HepG2 (cell line): Measurements from ENCODE around the gene MSI2. TPM values are rescaled to one million over a fixed set of nuclear protein-coding genes. Genes with fewer than 3 reads are reported as not detected.

ENCODE experiments used
- ATAC-seq: fragments of 200-7000 bp; cut with Tn5 transposase; 3 replicates; pipeline ENCODE4 v1.9.1; 2020; ENCODE audit warnings: mild to moderate bottlenecking, moderate library complexity
- BruUV-seq: library from RNA; stranded (reverse); fragments of 400-500 nt; replicated peaks from 2 replicates; lab custom pipeline; 2021; lab: Mats Ljungman, UMichigan
- CTCF ChIA-PET: fragments of 300-600 bp; formaldehyde crosslinking; extraction: SDS; loops from one replicate; lab custom pipeline; 2021; ENCODE audit warnings: low total read pairs, inconsistent platforms, low intra/inter-chr PET ratio; lab: Yijun Ruan, JAX
- POLR2A ChIA-PET: fragments of 350-600 bp; sonication (Branson Sonifier 250); formaldehyde crosslinking; loops from one replicate; lab custom pipeline; 2020; ENCODE audit warnings: antibody characterized with exemption, inconsistent platforms; lab: Yijun Ruan, JAX
- DNase-seq: peaks from one replicate; pipeline ENCODE4 v3.0.0-alpha.2; 2015; ENCODE audit warnings: low spot score
- FAIRE-seq: peaks from 3 replicates; lab custom pipeline; 2011; peaks lifted over from hg19 to GRCh38; lab: Jason Lieb, UNC
- H2AFZ ChIP-seq: one replicate; pipeline ENCODE4 v1.6.1; 2011; ENCODE audit warnings: low read length, inconsistent platforms
- H3K27ac ChIP-seq: fragments of 300-600 bp; 3 replicates; pipeline ENCODE4 v1.8.0; 2011; ENCODE audit warnings: mixed run types, mild to moderate bottlenecking, mixed read lengths, low read length, inconsistent platforms; ENCODE audit not compliant: insufficient read depth; ENCODE audit errors: extremely low read length
- H3K27me3 ChIP-seq, 2 experiments: fragments of 200-600 bp in 1 of 2; 2 replicates in 1 of 2; 3 replicates in 1 of 2; pipeline versions ENCODE4 v1.6.0 to v1.8.0; 2011; ENCODE audit warnings: low read length in 2 of 2, mild to moderate bottlenecking in 2 of 2, moderate library complexity in 2 of 2, inconsistent platforms in 1 of 2; ENCODE audit not compliant: insufficient read depth in 2 of 2, control insufficient read depth in 1 of 2
- H3K36me3 ChIP-seq, 2 experiments: fragments of 200-600 bp in 1 of 2; replicated peaks in 1 of 2; 2 replicates in 1 of 2; 3 replicates in 1 of 2; pipeline versions ENCODE4 v1.5.1 to v1.8.0; 2011; ENCODE audit warnings: low read length in 2 of 2, inconsistent platforms in 1 of 2; ENCODE audit not compliant: insufficient read depth in 2 of 2, control insufficient read depth in 1 of 2
- H3K4me1 ChIP-seq: 2 replicates; pipeline ENCODE4 v1.5.1; 2012; ENCODE audit warnings: low read length, inconsistent platforms; ENCODE audit not compliant: insufficient read depth
- H3K4me2 ChIP-seq: 2 replicates; pipeline ENCODE4 v1.6.0; 2011; ENCODE audit warnings: low read depth, low read length, inconsistent platforms
- H3K4me3 ChIP-seq, 3 experiments: fragments of 200-600 bp in 1 of 3; sonication (generic), shearing (Covaris generic) in 1 of 3; replicated peaks in 1 of 3; 2 replicates each; pipeline ENCODE4 v1.5.1; 2011 to 2016; ENCODE audit warnings: low read length in 3 of 3, inconsistent platforms in 2 of 3, low read depth in 2 of 3, mild to moderate bottlenecking in 2 of 3, control low read depth in 1 of 3, mixed read lengths in 1 of 3; ENCODE audit not compliant: insufficient read depth in 1 of 3
- H3K79me2 ChIP-seq: one replicate; pipeline ENCODE4 v1.6.1; 2011; ENCODE audit warnings: low read length, inconsistent platforms; ENCODE audit not compliant: insufficient read depth
- H3K9ac ChIP-seq: 2 replicates; pipeline ENCODE4 v1.6.0; 2011; ENCODE audit warnings: mild to moderate bottlenecking, low read depth, low read length, inconsistent platforms; ENCODE audit not compliant: insufficient read depth
- H3K9me3 ChIP-seq: 2 replicates; pipeline ENCODE4 v1.5.1; 2012; ENCODE audit warnings: mild to moderate bottlenecking, low read length
- H4K20me1 ChIP-seq: 2 replicates; pipeline ENCODE4 v1.6.0; 2011; ENCODE audit warnings: inconsistent platforms, mild to moderate bottlenecking, low read length, moderate library complexity; ENCODE audit not compliant: insufficient read depth
- BORCS8-MEF2B ChIP-seq: sonication (generic); formaldehyde crosslinking; IDR thresholded peaks from 2 replicates; pipeline ENCODE4 v1.8.0; 2022; ENCODE audit warnings: mild to moderate bottlenecking, missing genetic modification reagents
- CREB1 ChIP-seq, 2 experiments: fragments of 450-650 bp in 1 of 2; IDR thresholded peaks; 2 replicates each; pipeline ENCODE4 v1.6.1; 2016 to 2017; ENCODE audit warnings: control low read depth in 1 of 2, mild to moderate bottlenecking in 1 of 2, missing compliant biosample characterization in 1 of 2, missing genetic modification characterization in 1 of 2
- HCFC1 ChIP-seq: fragments of 150-350 bp; IDR thresholded peaks from 2 replicates; pipeline ENCODE4 v1.6.1; 2014; ENCODE audit warnings: low read depth, low read length
- SKIL ChIP-seq: sonication (generic); formaldehyde crosslinking; IDR thresholded peaks from 2 replicates; pipeline ENCODE4 v1.8.0; 2022; ENCODE audit warnings: missing genetic modification reagents, mild to moderate bottlenecking, moderate library complexity, borderline replicate concordance
- SMYD3 ChIP-seq: sonication (generic); formaldehyde crosslinking; IDR thresholded peaks from 2 replicates; pipeline ENCODE4 v1.8.1; 2023; ENCODE audit warnings: mild to moderate bottlenecking, missing genetic modification reagents
- SOX6 ChIP-seq, 2 experiments: fragments of 450-650 bp in 1 of 2; sonication (generic) in 1 of 2; formaldehyde crosslinking in 1 of 2; IDR thresholded peaks; 2 replicates each; pipeline versions ENCODE4 v1.4.0 to v1.6.1; 2017 to 2020; ENCODE audit warnings: antibody characterized with exemption in 1 of 2, mild to moderate bottlenecking in 1 of 2, missing genetic modification reagents in 1 of 2
- TEAD2 ChIP-seq: sonication (generic); formaldehyde crosslinking; IDR thresholded peaks from 2 replicates; pipeline ENCODE4 v1.9.0; 2021; ENCODE audit warnings: missing genetic modification reagents
- ZBTB10 ChIP-seq: sonication (generic); formaldehyde crosslinking; IDR thresholded peaks from 2 replicates; pipeline ENCODE4 v1.4.0; 2020; ENCODE audit warnings: missing genetic modification reagents, borderline replicate concordance
- ZFX ChIP-seq: sonication (generic); formaldehyde crosslinking; IDR thresholded peaks from 2 replicates; pipeline ENCODE4 v1.4.0; 2020; ENCODE audit warnings: mild to moderate bottlenecking, low read depth, missing genetic modification reagents, moderate library complexity
- ZFY ChIP-seq: sonication (generic); formaldehyde crosslinking; IDR thresholded peaks from 2 replicates; pipeline ENCODE4 v1.4.0; 2020; ENCODE audit warnings: missing genetic modification reagents
- ZNF607 ChIP-seq: sonication (generic); formaldehyde crosslinking; IDR thresholded peaks from 2 replicates; pipeline ENCODE4 v1.5.1; 2020; ENCODE audit warnings: missing genetic modification reagents, mild to moderate bottlenecking, borderline replicate concordance
- ZNF687 ChIP-seq: sonication (generic); formaldehyde crosslinking; IDR thresholded peaks from 2 replicates; pipeline ENCODE4 v1.5.1; 2020; ENCODE audit warnings: mild to moderate bottlenecking, missing genetic modification reagents, moderate library complexity
- WGBS: methylation state at CpG from one replicate; pipeline ENCODE4 v1.1.6; 2017; ENCODE audit warnings: low lambda C conversion rate; 5-methylcytosine and 5-hydroxymethylcytosine counted together
- in situ Hi-C: cut with HindIII; loops from 2 replicates; pipeline ENCODE4 v1.10.0; 2017; ENCODE audit warnings: low pct_unique_long_range_greater_than_20kb; ENCODE audit not compliant: extremely low pct_ligation_motif_present
- intact Hi-C: fragments of 100-400 bp; cut with micrococcal nuclease; formaldehyde crosslinking; loops from one replicate; pipeline ENCODE4 v1.10.0; 2022; ENCODE audit not compliant: unreplicated experiment
- polyA plus RNA-seq, 8 experiments: library from polyadenylated mRNA; depleted of rRNA in 3 of 8; stranded (reverse) in 7 of 8; unstranded in 1 of 8; fragments of >200 nt; fragmentation: Illumina TruSeq in 4 of 8; extraction: Trizol in 4 of 8; gene quantifications; 2 replicates each; pipeline versions ENCODE4 v1.2.1 to v1.2.3, GENCODE V29; 2011 to 2016; ENCODE audit warnings: low read depth in 4 of 8, missing spikeins in 1 of 8, mixed read lengths in 1 of 8; ENCODE audit not compliant: insufficient read depth in 1 of 8
- total RNA-seq, 5 experiments: library from RNA; depleted of rRNA; stranded (reverse); fragments of >200 nt; fragmentation: Illumina TruSeq; extraction: Trizol; gene quantifications; 2 replicates each; pipeline ENCODE4 v1.2.3, GENCODE V29; 2016; ENCODE audit warnings: low read depth in 1 of 5

MSI2 gene
- total and polyA plus RNA-seq, 2 of the 13 experiments (the other 11 are each of a cell fraction or from before 2014, with no cell fraction given), result 77.5 to 78.4 TPM

- peak; percentile 47; the same call in 1 of the 2 replicates for TF ChIP-seq ZNF687 (CRISPR knock-in tag)
- no peak for TF ChIP-seq CREB1 (IDR thresholded peaks at IDR 0.05)
- no peak for TF ChIP-seq CREB1 (CRISPR knock-in tag; IDR thresholded peaks at IDR 0.05)
- TF ChIP-seq, all 625 proteins: peak for 3
Measured at GRCh38 chr17:57534863-57535248, 278.5 kb downstream of the MSI2 start (continued).

GRCh38 chr17:57535249-57535966 is 279.1 kb downstream of the MSI2 start:
- DNase-seq, result no peak
- H3K4me2 ChIP-seq, result no peak overlapping the region
- FAIRE-seq, result no peak
- no peak for TF ChIP-seq HCFC1
- TF ChIP-seq ZFX (CRISPR knock-in tag), result peak; percentile 37; the same call in 1 of the 2 replicates
- TF ChIP-seq TEAD2, result no peak
- TF ChIP-seq SOX6 (IDR thresholded peaks at IDR 0.05), result no peak
- no peak for TF ChIP-seq SOX6 (CRISPR knock-in tag; IDR thresholded peaks at IDR 0.05)
- TF ChIP-seq ZNF607 (CRISPR knock-in tag), result no peak
- peak; percentile 36; the same call in 1 of the 2 replicates for TF ChIP-seq ZFY (CRISPR knock-in tag)
- TF ChIP-seq ZBTB10 (CRISPR knock-in tag), result no peak
- TF ChIP-seq SKIL (CRISPR knock-in tag), result no peak
- 0 out of 2 replicates have a peak, but pooled peaks have one; percentile 40 for TF ChIP-seq BORCS8-MEF2B
- no peak for TF ChIP-seq SMYD3

More at GRCh38 chr17:57535249-57535966, 279.1 kb downstream of the MSI2 start:
- Histone ChIP-seq H4K20me1 (no peaks in the 10 kb centered on the region), H3K9me3 (no peaks in the 10 kb centered on the region), H3K4me1 (peaks cover 97% of the 10 kb centered on the region), H2AFZ (no peak overlapping the region), H3K4me3 (no peak overlapping the region), H3K27ac (peak overlapping the region; percentile 14), H3K79me2 (peaks cover 5% of the 10 kb centered on the region), H3K9ac (no peak overlapping the region), H3K36me3 (peaks cover 9 to 18% of the 10 kb centered on the region in 2 experiments), H3K27me3 (no peaks in the 10 kb centered on the region)
- BruUV-seq, result no TSS peak
- ChIA-PET POLR2A (interaction anchor here (0.8 to 4.8 kb wide), 4 partner anchors 9 to 42 kb away, joined by 3 to 70 read pairs (median 10); no protein-coding TSS in a partner anchor), CTCF (no interaction called here)
- intact Hi-C loops, result no loop called here
- in situ Hi-C loops, result no loop called here
- ATAC-seq, result no peak
- 57% methylated on average over 6 of the region's 6 CpGs for WGBS
